CD4-positive, alpha-beta T cell (primary cell): Measurements from ENCODE around the gene ATPAF2. TPM values are rescaled to one million over a fixed set of nuclear protein-coding genes. Genes with fewer than 3 reads are reported as not detected.

Experiments
- ATAC-seq: fragments of 200-7000 bp; cut with Tn5 transposase; one replicate; pipeline ENCODE4 v1.10.0; 2022; ENCODE audit warnings: mild to moderate bottlenecking; ENCODE audit not compliant: poor library complexity
- CTCF ChIA-PET: fragments of 350-600 bp; sonication (Branson Sonifier 250); formaldehyde crosslinking; loops from one replicate; lab custom pipeline; 2021; ENCODE audit warnings: antibody characterized with exemption, inconsistent platforms; lab: Charles Lee
- POLR2A ChIA-PET: fragments of 350-600 bp; sonication (Branson Sonifier 250); formaldehyde crosslinking; loops from one replicate; lab custom pipeline; 2021; ENCODE audit warnings: antibody characterized with exemption, inconsistent platforms; lab: Charles Lee
- DNase-seq, 14 experiments: peaks; one replicate each; pipeline ENCODE4 v3.0.0-alpha.2; 2013 to 2020; ENCODE audit warnings: mixed read lengths in 2 of 14
- H3K27ac ChIP-seq, 2 donors: one replicate each; pipeline versions ENCODE4 v1.5.1 to v1.7.0; 2013; ENCODE audit warnings: low read length in 2 of 2, low read depth in 1 of 2, mild to moderate bottlenecking in 1 of 2
- H3K27me3 ChIP-seq, 2 experiments: 1 replicate in 1 of 2; 2 replicates in 1 of 2; pipeline versions ENCODE4 v1.6.1 to v1.7.0; 2013; ENCODE audit warnings: low read length in 2 of 2, control low read depth in 1 of 2, mild to moderate bottlenecking in 1 of 2, moderate library complexity in 1 of 2; ENCODE audit not compliant: insufficient read depth in 2 of 2, control insufficient read depth in 1 of 2
- H3K36me3 ChIP-seq: one replicate; pipeline ENCODE4 v1.6.1; 2013; ENCODE audit warnings: low read length, control low read depth; ENCODE audit not compliant: insufficient read depth
- H3K4me1 ChIP-seq: one replicate; pipeline ENCODE4 v1.6.1; 2013; ENCODE audit warnings: low read length, control low read depth; ENCODE audit not compliant: insufficient read depth
- H3K4me3 ChIP-seq: one replicate; pipeline ENCODE4 v1.5.1; 2013; ENCODE audit warnings: mild to moderate bottlenecking, low read length, moderate library complexity
- H3K9me3 ChIP-seq, 2 experiments: 1 replicate in 1 of 2; 2 replicates in 1 of 2; pipeline versions ENCODE4 v1.6.1 to v1.7.0; 2013; ENCODE audit warnings: low read length in 2 of 2, mild to moderate bottlenecking in 2 of 2, control low read depth in 1 of 2, moderate library complexity in 1 of 2; ENCODE audit not compliant: control insufficient read depth in 1 of 2, insufficient read depth in 1 of 2
- H3K27ac Mint-ChIP-seq: one replicate; pipeline ENCODE4 v1.8.0; 2020; ENCODE audit warnings: mixed read lengths
- H3K27me3 Mint-ChIP-seq: one replicate; pipeline ENCODE4 v1.8.0; 2021; ENCODE audit warnings: mixed read lengths
- H3K36me3 Mint-ChIP-seq: one replicate; pipeline ENCODE4 v1.8.0; 2021; ENCODE audit warnings: low read depth, mixed read lengths
- H3K4me1 Mint-ChIP-seq: one replicate; pipeline ENCODE4 v1.8.0; 2021; ENCODE audit warnings: low read depth, mixed read lengths
- H3K4me3 Mint-ChIP-seq: one replicate; pipeline ENCODE4 v1.8.0; 2020; ENCODE audit warnings: mild to moderate bottlenecking, mixed read lengths
- H3K9me3 Mint-ChIP-seq: one replicate; pipeline ENCODE4 v1.8.0; 2020; ENCODE audit warnings: mixed read lengths
- intact Hi-C, 2 experiments: fragments of 100-400 bp; cut with DNase I in 1 of 2; cut with micrococcal nuclease in 1 of 2; formaldehyde crosslinking; loops; one replicate each; pipeline versions ENCODE4 v1.15.1 to v1.9.0; 2023 to 2025; cut with DNase I, micrococcal nuclease
- total RNA-seq, 174 experiments: library from RNA in 2 of 174; stranded (reverse) in 2 of 174; gene quantifications; one replicate each; pipeline ENCODE4 v1.2.3 and lab custom pipeline; 2021 to 2026
- TF ChIP-seq, protein P1 (sequence below): fragments of 200-600 bp; IDR thresholded peaks from one replicate; pipeline ENCODE4 v1.8.0; 2022; ENCODE audit warnings: antibody characterized with exemption, mild to moderate bottlenecking

Gene ATPAF2
- total RNA-seq, 2 experiments from 2014 or later = 20.8 to 21.9 TPM

- Histone ChIP-seq H3K4me1 (no peaks in the 10 kb centered on the region), H3K4me3 (no peak overlapping the region), H3K27me3 (no peaks in the 10 kb centered on the region), H3K9me3 (no peaks in the 10 kb centered on the region), H3K36me3 (peaks cover 22% of the 10 kb centered on the region), H3K27ac (no peak overlapping the region)
- no peak for ATAC-seq
- POLR2A ChIA-PET = no interaction called here
- Mint-ChIP-seq H3K36me3 (peaks cover 58% of the 10 kb centered on the region), H3K4me1 (no peaks in the 10 kb centered on the region), H3K27me3 (no peaks in the 10 kb centered on the region), H3K4me3 (no peak overlapping the region), H3K27ac (no peak overlapping the region), H3K9me3 (no peaks in the 10 kb centered on the region)
- no peak for DNase-seq
- intact Hi-C loops = loop anchor here in 1 of 2 experiments (1.0 to 5.0 kb wide), 2 partner anchors 36 to 72 kb away; no protein-coding TSS in a partner anchor
- CTCF ChIA-PET = interaction anchor here (0.7 kb wide), 1 partner anchor 54 kb away, joined by 3 read pairs; no protein-coding TSS in a partner anchor
- TF ChIP-seq, protein P1, sequence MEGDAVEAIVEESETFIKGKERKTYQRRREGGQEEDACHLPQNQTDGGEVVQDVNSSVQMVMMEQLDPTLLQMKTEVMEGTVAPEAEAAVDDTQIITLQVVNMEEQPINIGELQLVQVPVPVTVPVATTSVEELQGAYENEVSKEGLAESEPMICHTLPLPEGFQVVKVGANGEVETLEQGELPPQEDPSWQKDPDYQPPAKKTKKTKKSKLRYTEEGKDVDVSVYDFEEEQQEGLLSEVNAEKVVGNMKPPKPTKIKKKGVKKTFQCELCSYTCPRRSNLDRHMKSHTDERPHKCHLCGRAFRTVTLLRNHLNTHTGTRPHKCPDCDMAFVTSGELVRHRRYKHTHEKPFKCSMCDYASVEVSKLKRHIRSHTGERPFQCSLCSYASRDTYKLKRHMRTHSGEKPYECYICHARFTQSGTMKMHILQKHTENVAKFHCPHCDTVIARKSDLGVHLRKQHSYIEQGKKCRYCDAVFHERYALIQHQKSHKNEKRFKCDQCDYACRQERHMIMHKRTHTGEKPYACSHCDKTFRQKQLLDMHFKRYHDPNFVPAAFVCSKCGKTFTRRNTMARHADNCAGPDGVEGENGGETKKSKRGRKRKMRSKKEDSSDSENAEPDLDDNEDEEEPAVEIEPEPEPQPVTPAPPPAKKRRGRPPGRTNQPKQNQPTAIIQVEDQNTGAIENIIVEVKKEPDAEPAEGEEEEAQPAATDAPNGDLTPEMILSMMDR = no peak
These were observed 25.0 kb downstream of the ATPAF2 start for GRCh38 chr17:18014006-18014405.

GRCh38 chr17:18011286-18011685, 27.7 kb downstream of the ATPAF2 start:
- H3K9me3 Mint-ChIP-seq = no peaks in the 10 kb centered on the region
- Histone ChIP-seq H3K27me3 (no peaks in the 10 kb centered on the region), H3K36me3 (peaks cover 22% of the 10 kb centered on the region), H3K4me3 (no peak overlapping the region), H3K4me1 (no peaks in the 10 kb centered on the region), H3K9me3 (no peaks in the 10 kb centered on the region), H3K27ac (no peak overlapping the region)
- intact Hi-C loops = loop anchor here in 1 of 2 experiments (5.0 kb wide), 1 partner anchor 69 kb away; no protein-coding TSS in a partner anchor
- no peak for ATAC-seq
- H3K4me1 Mint-ChIP-seq = no peaks in the 10 kb centered on the region
- POLR2A ChIA-PET = interaction anchor here (0.7 kb wide), 1 partner anchor 13 kb away, joined by 3 read pairs; no protein-coding TSS in a partner anchor
- H3K4me3 Mint-ChIP-seq = no peak overlapping the region
- no peak for DNase-seq
- H3K27ac Mint-ChIP-seq = no peak overlapping the region
- CTCF ChIA-PET = no interaction called here
- H3K27me3 Mint-ChIP-seq = no peaks in the 10 kb centered on the region
- H3K36me3 Mint-ChIP-seq = peaks cover 55% of the 10 kb centered on the region
- TF ChIP-seq, protein P1 = no peak

DNA sequence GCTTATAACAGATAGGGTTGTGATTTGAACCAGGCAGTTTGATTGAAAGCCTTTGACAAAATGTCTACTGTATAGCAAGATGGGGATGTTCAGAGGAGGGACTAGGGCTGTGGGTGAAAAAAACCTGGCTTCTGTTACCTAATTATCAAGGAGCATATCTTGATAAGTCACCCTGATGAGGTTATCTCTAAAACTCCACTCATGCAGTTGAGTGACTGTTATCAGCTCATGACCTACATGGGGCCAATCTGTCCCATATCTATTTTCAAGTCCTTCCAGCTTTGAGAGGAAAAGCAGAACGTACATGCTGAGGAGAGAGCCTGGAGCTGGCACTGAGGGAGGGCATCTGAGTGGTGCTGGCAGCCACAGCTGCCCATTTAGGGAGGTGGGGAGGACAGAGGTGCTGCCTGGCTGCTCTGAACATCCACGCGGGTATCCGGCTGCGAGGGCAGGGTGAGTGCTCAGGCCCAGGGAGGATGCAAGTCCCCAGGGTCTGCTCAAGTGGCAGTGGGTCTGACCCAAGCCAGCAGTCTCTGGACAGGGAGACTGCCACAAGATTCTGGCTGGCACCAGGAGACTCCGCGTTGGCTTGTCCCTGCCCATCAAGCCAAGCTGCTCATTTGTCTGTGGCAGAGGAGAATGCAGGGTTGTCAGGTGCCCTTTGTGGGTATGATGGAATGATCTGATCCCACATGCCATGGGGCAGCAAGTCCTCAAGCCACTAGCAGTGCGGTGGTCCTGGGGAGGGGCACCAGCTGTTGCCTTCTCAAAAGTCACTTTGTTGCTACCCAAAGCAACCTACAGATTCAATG, 29.2 kb downstream of the ATPAF2 start:
- POLR2A ChIA-PET = interaction anchor here (1.1 kb wide), 1 partner anchor 52 kb away, joined by 4 read pairs; no protein-coding TSS in a partner anchor
- Histone ChIP-seq H3K4me1 (no peaks in the 10 kb centered on the region), H3K36me3 (peaks cover 11% of the 10 kb centered on the region), H3K4me3 (no peak overlapping the region), H3K27ac (no peak overlapping the region), H3K9me3 (no peaks in the 10 kb centered on the region), H3K27me3 (no peaks in the 10 kb centered on the region)
- DNase-seq (no peak), ATAC-seq (no peak)
- Mint-ChIP-seq H3K4me3 (no peak overlapping the region), H3K9me3 (no peaks in the 10 kb centered on the region), H3K27ac (no peak overlapping the region), H3K4me1 (no peaks in the 10 kb centered on the region), H3K36me3 (peaks cover 45% of the 10 kb centered on the region), H3K27me3 (no peaks in the 10 kb centered on the region)
- TF ChIP-seq, protein P1 = no peak
- intact Hi-C loops = loop anchor here in 1 of 2 experiments (5.0 kb wide), 1 partner anchor 68 kb away; no protein-coding TSS in a partner anchor
- CTCF ChIA-PET = no interaction called here
